ENCODE results near the gene OLFML1.

GRCh38 chr11:7559398-7560283 lies 74.3 kb downstream of the OLFML1 start:
- no peak for TF ChIP-seq CTCF (IDR thresholded peaks at IDR 0.05; ENCODE audit: low read depth, low read length)
- no peak for TF ChIP-seq EZH2phosphoT487 (IDR thresholded peaks at IDR 0.05; ENCODE audit: low read depth)

Measured in OCI-LY3 (cell line).